Stimulated activated CD8-positive, alpha-beta memory T cell treated with anti-CD3 and anti-CD28 coated beads, Interleukin-4, amount 100 ng/mL, for 1 hour (primary cell): Measurements from ENCODE around the gene PIK3R1.
A peak's percentile ranks its signal among the peaks of the same experiment; 100 is the strongest.

Experiments used
- DNase-seq, 2 donors: peaks; one replicate each; pipeline ENCODE4 v3.0.0-alpha.2; 2020; ENCODE audit warnings: low read depth in 2 of 2, low spot score in 1 of 2

PIK3R1 gene

DNA sequence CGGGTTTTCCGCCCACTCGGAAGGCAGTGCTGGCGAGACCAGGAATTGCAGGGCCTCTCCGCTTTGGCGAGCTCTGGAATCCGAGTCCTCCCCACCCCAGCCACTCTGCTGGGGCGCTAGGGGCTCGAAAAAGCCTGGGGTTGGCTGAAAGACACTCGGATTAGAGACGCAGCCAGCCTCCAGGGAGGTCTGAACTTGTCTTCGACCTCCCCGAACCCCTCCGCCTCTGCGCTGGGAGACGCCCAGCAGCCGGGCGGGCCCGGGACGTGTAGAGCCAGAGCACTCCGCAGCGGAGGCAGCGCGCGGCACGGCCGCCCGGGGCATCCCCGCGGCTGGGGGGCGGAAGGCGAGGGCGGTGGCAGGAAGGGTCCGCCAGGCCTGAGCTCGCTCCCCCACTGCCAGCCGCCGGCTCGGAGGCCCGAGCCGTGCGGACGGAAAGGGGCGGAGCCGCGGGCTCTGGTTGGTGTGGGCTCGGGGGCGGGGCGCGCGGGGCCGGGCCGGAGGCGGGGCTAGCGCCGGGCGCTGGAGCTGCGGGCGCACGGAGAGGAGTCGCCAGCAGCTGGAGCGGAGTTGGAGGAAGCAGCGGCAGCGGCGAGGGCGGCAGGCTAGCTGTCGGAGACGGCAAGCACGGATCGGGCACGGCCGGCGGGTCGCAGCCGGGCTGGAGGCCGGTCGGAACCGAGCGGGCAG, at the start of gene PIK3R1:
TSS of gene PIK3R1 (plus strand) at position 549 of the 690 bp plus-strand sequence. CDS start 10,920 bp downstream, outside the sequence.
- peak; percentile 77 to 88 for DNase-seq

DNA sequence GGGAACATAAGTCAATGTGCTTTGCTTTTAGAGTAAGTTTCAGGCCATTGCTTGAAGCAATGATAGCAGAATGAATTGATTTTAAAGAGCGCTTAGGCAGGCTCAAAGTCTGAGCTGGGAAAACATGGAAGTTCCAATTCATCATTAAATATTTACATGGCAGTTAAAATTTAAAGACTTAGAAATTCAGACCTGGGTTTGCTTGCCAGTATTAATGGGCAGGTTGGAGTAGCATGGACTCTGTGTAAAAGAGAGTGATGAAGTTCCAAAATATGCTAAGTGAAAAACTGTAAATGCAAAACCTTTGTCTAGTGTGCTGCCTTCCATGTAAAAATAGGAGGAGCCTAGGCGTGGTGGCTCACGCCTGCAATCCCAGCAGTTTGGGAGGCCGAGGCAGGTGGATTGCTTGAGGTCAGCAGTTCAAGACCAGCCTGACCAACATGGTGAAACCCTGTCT, 48.3 kb upstream of the PIK3R1 start:
- DNase-seq, result no peak

DNA sequence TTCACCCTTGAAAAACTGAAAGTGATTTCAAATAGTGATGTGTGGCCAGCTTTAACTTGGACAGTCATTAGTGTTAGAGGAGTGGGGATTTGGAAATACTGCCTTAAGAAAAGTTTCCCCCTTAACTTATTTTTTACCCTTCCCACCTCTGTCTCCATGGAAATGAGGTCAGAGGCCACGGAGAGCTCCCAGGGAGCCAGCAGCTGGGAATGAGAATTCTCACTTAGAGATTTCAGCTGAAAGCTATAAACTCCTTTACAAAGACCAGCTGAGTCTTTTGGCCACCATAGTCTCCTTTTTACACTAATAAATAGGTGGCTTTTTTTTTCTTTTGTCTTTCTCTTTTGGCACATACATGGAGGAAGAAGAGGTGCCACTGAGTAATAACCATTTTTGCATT, 45.7 kb upstream of the PIK3R1 start:
- no peak for DNase-seq

- no peak for DNase-seq
These were observed 44.6 kb upstream of the PIK3R1 start for GRCh38 chr5:68170826-68171558.

DNA sequence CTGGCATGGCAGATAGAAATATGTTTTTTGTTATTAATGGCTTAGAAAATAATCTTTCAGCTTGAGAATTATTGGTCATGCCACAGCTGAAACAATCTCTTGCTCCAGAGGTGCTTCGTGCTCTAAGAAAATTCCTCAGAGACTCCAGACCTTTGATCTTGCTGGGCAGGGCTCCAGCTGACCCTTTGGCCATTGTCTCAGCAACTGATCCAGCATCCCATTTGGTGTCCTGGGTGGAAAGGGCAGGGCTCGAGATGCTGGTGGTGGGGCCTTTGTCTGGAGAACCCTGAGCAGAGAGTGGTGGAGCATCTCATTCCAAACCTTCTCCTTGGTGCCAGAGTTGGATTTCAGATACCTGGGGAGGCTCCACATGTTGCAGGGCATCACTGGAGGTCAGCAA, 43.2 kb upstream of the PIK3R1 start:
- no peak for DNase-seq

GRCh38 chr5:68173007-68173406, 42.5 kb upstream of the PIK3R1 start:
- no peak for DNase-seq

- DNase-seq, result no peak
These were observed 39.3 kb upstream of the PIK3R1 start for GRCh38 chr5:68176253-68176652.

DNA sequence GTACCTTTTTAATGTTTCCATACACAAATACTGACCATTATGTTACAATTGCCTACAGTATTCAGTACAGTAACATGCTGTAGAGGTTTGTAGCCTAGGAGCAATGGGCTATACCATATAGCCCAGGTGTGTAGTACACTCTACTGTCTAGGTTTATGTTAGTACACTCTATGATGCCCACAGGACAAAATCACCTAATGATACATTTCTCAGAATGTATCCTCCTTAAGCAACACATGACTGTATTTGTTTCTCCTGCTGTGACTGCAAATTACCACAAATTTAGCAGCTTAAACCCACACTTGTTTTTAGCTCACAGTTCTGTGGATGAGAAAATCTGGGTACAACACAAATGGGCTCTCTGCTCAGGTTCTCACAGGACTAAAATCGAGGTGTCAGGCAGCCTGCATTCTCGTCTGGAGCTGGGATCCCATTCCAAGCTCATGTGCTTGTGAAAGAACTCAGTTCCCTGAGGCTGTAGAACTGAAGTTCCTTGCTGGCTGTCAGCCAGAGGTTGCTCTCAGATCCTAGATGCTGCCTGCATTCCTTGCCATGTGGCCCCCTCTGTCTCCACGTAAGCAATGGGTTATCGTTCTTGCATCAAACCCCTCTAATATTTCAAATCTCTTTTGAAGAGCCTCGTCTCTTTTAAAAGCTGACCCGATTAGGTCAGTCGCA, 38.6 kb upstream of the PIK3R1 start:
- no peak for DNase-seq

DNA sequence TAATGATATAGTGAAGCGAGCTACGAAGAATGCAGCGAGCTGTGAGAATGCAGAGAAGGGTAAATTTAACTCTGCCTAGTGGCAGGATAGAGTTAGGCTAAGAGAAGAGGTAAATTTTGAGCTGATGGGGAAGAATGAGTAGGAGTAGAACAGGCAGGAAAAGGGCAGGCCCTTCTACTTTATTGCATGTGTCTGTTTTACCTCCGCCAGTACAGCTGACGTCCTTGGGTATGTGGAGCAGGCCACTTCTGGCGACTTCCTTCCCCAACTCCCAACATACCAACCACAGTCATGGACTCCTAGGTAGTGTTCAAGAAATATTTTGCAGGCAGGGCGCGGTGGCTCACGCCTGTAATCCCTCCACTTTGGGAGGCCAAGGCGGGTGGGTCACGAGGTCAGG, 37.9 kb upstream of the PIK3R1 start:
- DNase-seq, result no peak

- DNase-seq, result no peak
These were observed 37.0 kb upstream of the PIK3R1 start for GRCh38 chr5:68178579-68178978.

- no peak for DNase-seq
These were observed 35.2 kb upstream of the PIK3R1 start for GRCh38 chr5:68180121-68181038.

GRCh38 chr5:68181039-68181599, 34.4 kb upstream of the PIK3R1 start:
- DNase-seq, result no peak

- DNase-seq, result no peak
These were observed 33.5 kb upstream of the PIK3R1 start for GRCh38 chr5:68182094-68182493.

- no peak for DNase-seq
These were observed 33.0 kb upstream of the PIK3R1 start for GRCh38 chr5:68182534-68182933.

DNA sequence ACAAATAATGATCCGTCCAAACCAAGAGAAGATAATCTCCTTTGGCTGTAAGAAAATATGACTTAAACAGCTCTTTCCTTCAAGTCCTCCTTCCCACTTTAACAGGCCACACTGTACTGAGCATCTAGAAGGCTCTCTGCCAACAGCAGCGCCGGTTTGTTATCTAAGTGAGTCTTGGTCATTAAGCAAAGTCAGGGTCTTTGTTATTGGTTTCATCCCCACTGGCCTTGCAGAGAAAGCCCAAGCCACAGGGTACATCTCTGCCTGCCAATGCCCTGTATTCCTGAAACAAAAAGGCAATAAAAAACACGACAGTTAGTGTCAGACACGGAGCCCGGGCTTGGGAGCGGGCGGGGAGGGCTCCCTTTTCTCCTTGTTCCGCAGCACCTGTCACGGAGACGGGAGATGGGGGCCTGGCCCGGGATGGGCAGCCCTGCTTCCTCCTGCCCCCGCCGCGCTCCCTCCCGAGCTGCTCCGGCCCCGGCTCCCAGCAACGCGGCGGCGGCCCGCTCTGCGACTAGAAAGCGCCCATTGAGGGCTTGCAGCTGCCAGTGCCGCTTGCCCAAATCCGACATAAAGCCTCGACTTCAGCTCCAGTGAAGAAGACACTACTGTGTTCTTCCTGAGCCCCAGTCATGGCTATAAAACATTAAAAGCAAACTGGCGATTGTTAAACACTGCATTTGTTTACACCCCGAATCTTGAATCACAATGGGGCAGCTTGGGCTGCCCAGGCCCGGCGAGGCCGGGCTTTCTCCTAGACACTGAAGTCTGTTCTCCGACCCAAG, 28.1 kb upstream of the PIK3R1 start:
- no peak for DNase-seq

DNA sequence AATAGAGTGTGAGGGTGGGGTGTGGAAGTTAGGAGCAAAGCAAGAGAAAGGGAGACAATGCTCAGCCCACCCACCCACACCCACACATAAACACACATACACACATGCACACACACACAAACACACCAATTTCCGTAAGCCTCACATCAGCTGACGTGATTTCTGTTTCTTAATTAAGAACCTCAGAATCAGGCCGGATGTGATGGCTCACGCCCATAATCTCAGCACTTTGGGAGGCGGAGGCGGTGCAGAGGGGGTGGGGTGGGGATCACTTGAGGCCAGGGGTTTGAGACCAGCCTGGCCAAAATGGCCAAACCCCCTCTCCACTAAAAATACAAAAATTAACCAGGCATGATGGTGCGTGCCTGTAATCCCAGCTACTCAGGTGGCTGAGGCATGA, 26.4 kb upstream of the PIK3R1 start:
- DNase-seq, result no peak

DNA sequence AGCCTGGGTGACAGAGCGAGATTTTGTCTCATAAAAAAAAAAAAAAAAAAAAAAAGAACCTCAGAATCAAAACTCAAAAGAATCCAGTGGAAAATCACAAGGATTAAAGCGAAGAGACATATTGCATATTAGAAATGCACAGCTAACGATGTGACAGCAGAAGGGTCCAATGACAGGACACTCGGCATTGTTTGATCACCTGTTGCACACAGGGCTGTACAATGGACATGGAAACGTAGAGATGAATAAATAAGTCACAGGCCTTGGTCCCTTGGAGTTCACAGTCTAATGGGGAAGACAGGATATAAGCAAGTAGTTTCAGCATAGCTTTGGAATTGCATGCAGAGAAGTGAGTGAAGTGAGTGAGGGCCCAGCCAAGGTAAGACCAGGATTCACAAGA, 25.9 kb upstream of the PIK3R1 start:
- no peak for DNase-seq

GRCh38 chr5:68190619-68191018, 24.9 kb upstream of the PIK3R1 start:
- no peak for DNase-seq

DNA sequence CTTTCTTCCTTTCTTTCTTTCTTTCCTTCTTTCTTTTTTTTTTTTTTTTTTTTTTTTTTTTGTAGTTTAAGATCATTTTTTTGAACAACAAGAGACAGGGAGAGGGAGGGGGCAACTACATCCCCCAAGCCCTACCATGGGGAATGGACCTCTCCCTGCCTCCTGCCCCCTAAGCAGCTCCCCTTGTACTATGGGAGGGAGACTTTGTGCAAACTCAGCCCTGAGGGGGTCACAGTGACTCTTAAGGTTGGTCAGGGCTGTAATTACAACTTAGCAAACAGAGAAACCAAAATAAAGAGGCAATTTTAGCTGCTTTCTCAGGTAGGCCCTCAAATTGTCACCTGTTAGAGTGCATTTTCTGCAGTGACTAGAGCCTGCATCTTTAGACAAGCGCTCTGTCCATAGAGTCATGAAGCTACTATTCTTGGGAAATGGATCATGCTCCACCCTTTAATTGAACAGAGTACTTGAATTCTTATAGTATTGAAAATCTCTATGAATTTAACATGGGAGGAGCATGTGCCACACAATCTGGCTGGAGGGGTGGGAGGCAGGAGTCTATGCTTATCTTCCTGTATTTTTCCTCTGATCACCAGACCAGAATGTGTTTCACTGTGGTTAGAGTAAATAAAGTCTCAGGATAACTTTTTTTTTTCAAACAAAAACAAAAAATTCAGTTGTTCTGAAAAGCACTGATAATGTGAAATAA, 24.3 kb upstream of the PIK3R1 start:
- no peak for DNase-seq
